Measurements from ENCODE around the gene TSHR. TPM values are rescaled to one million over a fixed set of nuclear protein-coding genes. Genes with fewer than 3 reads are reported as not detected.

TSHR gene
- total and polyA plus RNA-seq, 3 experiments from 2014 or later = not detected

- Histone ChIP-seq H3K27me3 (ENCODE audit: insufficient read depth, low read length, poor library complexity, severe bottlenecking) (no peaks in the 10 kb centered on the region), H3K9me3 (ENCODE audit: low read length) (no peaks in the 10 kb centered on the region), H3K27ac (ENCODE audit: low read depth, low read length) (no peak overlapping the region), H3K4me1 (ENCODE audit: insufficient read depth, low read length) (no peaks in the 10 kb centered on the region), H3K4me3 (ENCODE audit: low read length) (no peak overlapping the region), H3K36me3 (ENCODE audit: insufficient read depth, low read length) (no peaks in the 10 kb centered on the region)
- Mint-ChIP-seq H3K36me3 (peaks cover 0 to 2% (median 0%) of the 10 kb centered on the region in 3 donors), H3K4me3 (no peak overlapping the region), H3K27ac (no peak overlapping the region), H3K9me3 (peaks cover 6 to 24% (median 13%) of the 10 kb centered on the region in 5 donors), H3K27me3 (peaks cover 2 to 21% of the 10 kb centered on the region in 2 donors), H3K4me1 (no peaks in the 10 kb centered on the region)
- ChIA-PET POLR2A (no interaction called here), CTCF (no interaction called here)
- DNase-seq = no peak
These were observed 100.5 kb downstream of the TSHR start for GRCh38 chr14:81055971-81056370.

DNA sequence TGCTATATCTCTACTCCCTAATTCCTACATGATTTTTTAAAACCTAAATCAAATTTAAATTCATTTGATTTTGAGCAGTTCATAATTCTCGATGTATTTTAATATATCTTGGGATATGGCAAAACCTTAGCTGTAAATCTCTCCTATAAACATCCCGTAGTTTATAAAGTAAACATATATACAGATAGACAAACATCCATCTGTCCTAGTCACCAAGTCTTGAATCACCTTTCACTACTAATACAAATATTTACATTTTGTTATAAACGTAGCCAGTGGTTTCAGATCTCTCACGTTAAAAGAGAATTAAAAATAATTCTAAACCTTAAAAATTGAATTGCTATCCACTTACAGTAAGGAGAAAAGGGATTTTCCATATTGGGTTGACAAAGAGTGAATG lies 107.0 kb downstream of the TSHR start:
- H3K27me3 ChIP-seq (ENCODE audit: insufficient read depth, low read length, poor library complexity, severe bottlenecking) = no peaks in the 10 kb centered on the region
- no peaks in the 10 kb centered on the region for H3K9me3 ChIP-seq (ENCODE audit: low read length)
- H3K36me3 ChIP-seq (ENCODE audit: insufficient read depth, low read length) = no peaks in the 10 kb centered on the region
- ChIA-PET POLR2A (no interaction called here), CTCF (no interaction called here)
- H3K4me1 Mint-ChIP-seq = no peaks in the 10 kb centered on the region
- no peaks in the 10 kb centered on the region for H3K36me3 Mint-ChIP-seq
- no peak overlapping the region for H3K27ac ChIP-seq (ENCODE audit: low read depth, low read length)
- no peaks in the 10 kb centered on the region for H3K4me1 ChIP-seq (ENCODE audit: insufficient read depth, low read length)
- peaks cover 0 to 2% (median 0%) of the 10 kb centered on the region in 5 donors for H3K9me3 Mint-ChIP-seq
- no peak for DNase-seq
- no peak overlapping the region for H3K27ac Mint-ChIP-seq
- no peak overlapping the region for H3K4me3 ChIP-seq (ENCODE audit: low read length)
- H3K4me3 Mint-ChIP-seq = no peak overlapping the region
- H3K27me3 Mint-ChIP-seq = peaks cover 0 to 16% of the 10 kb centered on the region in 2 donors

DNA sequence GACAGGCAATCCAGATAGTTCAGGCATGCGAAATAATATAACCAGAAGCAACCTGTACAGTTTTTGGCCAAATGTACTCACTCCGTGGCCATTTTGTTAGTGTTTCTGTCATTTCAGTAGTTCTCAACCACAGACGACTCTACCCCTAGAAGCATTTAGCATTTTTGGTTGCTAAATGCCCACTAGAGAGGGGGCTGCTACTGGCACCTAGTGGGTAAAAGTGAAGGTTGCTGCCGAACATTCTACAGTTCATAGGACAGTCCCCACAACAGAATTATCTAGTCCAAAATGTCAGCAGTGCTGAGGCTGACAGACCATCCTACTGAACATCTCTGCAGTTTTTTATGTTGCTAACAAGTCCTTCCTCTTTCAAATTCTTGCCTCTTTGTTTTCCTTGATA lies 107.4 kb downstream of the TSHR start:
- H3K27me3 ChIP-seq (ENCODE audit: insufficient read depth, low read length, poor library complexity, severe bottlenecking) = no peaks in the 10 kb centered on the region
- no peak overlapping the region for H3K4me3 ChIP-seq (ENCODE audit: low read length)
- no peaks in the 10 kb centered on the region for H3K36me3 ChIP-seq (ENCODE audit: insufficient read depth, low read length)
- no peaks in the 10 kb centered on the region for H3K4me1 ChIP-seq (ENCODE audit: insufficient read depth, low read length)
- no peak for DNase-seq
- Mint-ChIP-seq H3K4me3 (no peak overlapping the region), H3K9me3 (peaks cover 0 to 1% (median 0%) of the 10 kb centered on the region in 5 donors), H3K27me3 (peaks cover 0 to 15% of the 10 kb centered on the region in 2 donors), H3K27ac (no peak overlapping the region), H3K36me3 (no peaks in the 10 kb centered on the region), H3K4me1 (no peaks in the 10 kb centered on the region)
- no peak overlapping the region for H3K27ac ChIP-seq (ENCODE audit: low read depth, low read length)
- ChIA-PET CTCF (interaction anchor here (1.1 kb wide), 1 partner anchor 66 kb away, joined by 3 read pairs; no protein-coding TSS in a partner anchor), POLR2A (no interaction called here)
- H3K9me3 ChIP-seq (ENCODE audit: low read length) = no peaks in the 10 kb centered on the region

DNA sequence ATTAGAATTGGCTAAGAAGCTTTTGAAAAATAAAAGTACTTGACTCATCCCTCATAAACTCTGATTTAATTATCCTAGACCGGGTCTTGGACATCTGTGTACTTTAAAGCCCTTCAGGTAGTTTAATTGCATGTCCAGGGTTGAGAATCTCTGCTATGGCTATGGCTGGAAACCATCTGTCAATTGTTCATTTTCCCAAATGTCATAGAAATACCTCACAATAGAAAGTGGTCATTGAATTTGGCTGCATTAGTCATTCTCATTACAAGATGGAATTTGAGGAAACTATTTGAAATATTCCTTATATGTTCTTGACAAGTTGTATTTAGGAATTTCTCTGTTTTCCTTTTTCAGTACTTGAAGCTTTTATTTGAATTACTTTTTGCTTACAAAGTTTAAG lies 111.3 kb downstream of the TSHR start:
- H3K36me3 ChIP-seq (ENCODE audit: insufficient read depth, low read length) = no peaks in the 10 kb centered on the region
- Mint-ChIP-seq H3K36me3 (peaks cover 0 to 7% (median 1%) of the 10 kb centered on the region in 3 donors), H3K4me3 (no peak overlapping the region), H3K9me3 (peaks cover 9 to 13% (median 11%) of the 10 kb centered on the region in 5 donors), H3K4me1 (no peaks in the 10 kb centered on the region), H3K27me3 (no peaks in the 10 kb centered on the region), H3K27ac (no peak overlapping the region)
- ChIA-PET CTCF (no interaction called here), POLR2A (no interaction called here)
- no peak for DNase-seq
- H3K4me1 ChIP-seq (ENCODE audit: insufficient read depth, low read length) = no peaks in the 10 kb centered on the region
- no peaks in the 10 kb centered on the region for H3K27me3 ChIP-seq (ENCODE audit: insufficient read depth, low read length, poor library complexity, severe bottlenecking)
- no peaks in the 10 kb centered on the region for H3K9me3 ChIP-seq (ENCODE audit: low read length)
- H3K4me3 ChIP-seq (ENCODE audit: low read length) = no peak overlapping the region
- H3K27ac ChIP-seq (ENCODE audit: low read depth, low read length) = no peak overlapping the region

DNA sequence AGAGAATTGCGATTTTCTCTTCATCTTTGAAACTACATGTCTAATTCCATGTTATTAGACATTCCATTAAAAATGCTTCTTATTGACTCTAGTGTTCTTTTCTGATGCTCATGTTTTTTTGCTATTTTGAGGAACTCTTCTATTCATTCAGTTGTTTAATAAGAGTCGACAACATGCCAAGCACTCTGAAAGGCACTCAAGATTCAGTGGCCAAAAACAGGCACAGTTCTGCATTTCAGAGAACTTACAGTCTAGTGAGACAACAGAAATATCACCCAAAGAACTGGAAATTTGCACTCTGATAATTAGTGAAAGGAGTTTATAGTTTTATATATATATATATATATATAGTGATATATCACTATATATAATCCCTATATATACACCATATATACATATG lies 111.7 kb downstream of the TSHR start:
- Histone ChIP-seq H3K27me3 (ENCODE audit: insufficient read depth, low read length, poor library complexity, severe bottlenecking) (no peaks in the 10 kb centered on the region), H3K4me1 (ENCODE audit: insufficient read depth, low read length) (no peaks in the 10 kb centered on the region), H3K9me3 (ENCODE audit: low read length) (no peaks in the 10 kb centered on the region), H3K27ac (ENCODE audit: low read depth, low read length) (no peak overlapping the region), H3K36me3 (ENCODE audit: insufficient read depth, low read length) (no peaks in the 10 kb centered on the region), H3K4me3 (ENCODE audit: low read length) (no peak overlapping the region)
- H3K27ac Mint-ChIP-seq = no peak overlapping the region
- ChIA-PET POLR2A (no interaction called here), CTCF (no interaction called here)
- DNase-seq = no peak
- H3K36me3 Mint-ChIP-seq = peaks cover 0 to 7% (median 1%) of the 10 kb centered on the region in 3 donors
- no peaks in the 10 kb centered on the region for H3K4me1 Mint-ChIP-seq
- H3K27me3 Mint-ChIP-seq = no peaks in the 10 kb centered on the region
- no peak overlapping the region for H3K4me3 Mint-ChIP-seq
- H3K9me3 Mint-ChIP-seq = peaks cover 9 to 13% (median 11%) of the 10 kb centered on the region in 5 donors

- ChIA-PET POLR2A (no interaction called here), CTCF (no interaction called here)
- Mint-ChIP-seq H3K27ac (no peak overlapping the region), H3K4me1 (no peaks in the 10 kb centered on the region), H3K36me3 (peaks cover 0 to 7% (median 1%) of the 10 kb centered on the region in 3 donors), H3K27me3 (no peaks in the 10 kb centered on the region), H3K4me3 (no peak overlapping the region), H3K9me3 (peaks cover 9 to 13% (median 11%) of the 10 kb centered on the region in 5 donors)
- Histone ChIP-seq H3K4me1 (ENCODE audit: insufficient read depth, low read length) (no peaks in the 10 kb centered on the region), H3K27me3 (ENCODE audit: insufficient read depth, low read length, poor library complexity, severe bottlenecking) (no peaks in the 10 kb centered on the region), H3K36me3 (ENCODE audit: insufficient read depth, low read length) (no peaks in the 10 kb centered on the region), H3K27ac (ENCODE audit: low read depth, low read length) (no peak overlapping the region), H3K9me3 (ENCODE audit: low read length) (no peaks in the 10 kb centered on the region), H3K4me3 (ENCODE audit: low read length) (no peak overlapping the region)
- DNase-seq = no peak
These were observed 112.9 kb downstream of the TSHR start for GRCh38 chr14:81068176-81068782.

- H3K4me3 ChIP-seq (ENCODE audit: low read length) = no peak overlapping the region
- ChIA-PET CTCF (interaction anchor here (1.3 kb wide), 1 partner anchor 9 kb away, joined by 3 read pairs; no protein-coding TSS in a partner anchor), POLR2A (no interaction called here)
- H3K27ac Mint-ChIP-seq = no peak overlapping the region
- H3K4me1 Mint-ChIP-seq = no peaks in the 10 kb centered on the region
- no peak overlapping the region for H3K27ac ChIP-seq (ENCODE audit: low read depth, low read length)
- no peaks in the 10 kb centered on the region for H3K4me1 ChIP-seq (ENCODE audit: insufficient read depth, low read length)
- no peaks in the 10 kb centered on the region for H3K36me3 ChIP-seq (ENCODE audit: insufficient read depth, low read length)
- H3K9me3 Mint-ChIP-seq = peaks cover 9 to 13% (median 11%) of the 10 kb centered on the region in 5 donors
- no peaks in the 10 kb centered on the region for H3K9me3 ChIP-seq (ENCODE audit: low read length)
- H3K27me3 ChIP-seq (ENCODE audit: insufficient read depth, low read length, poor library complexity, severe bottlenecking) = no peaks in the 10 kb centered on the region
- DNase-seq = no peak
- H3K4me3 Mint-ChIP-seq = no peak overlapping the region
- peaks cover 0 to 7% (median 1%) of the 10 kb centered on the region in 3 donors for H3K36me3 Mint-ChIP-seq
- H3K27me3 Mint-ChIP-seq = no peaks in the 10 kb centered on the region
These were observed 115.1 kb downstream of the TSHR start for GRCh38 chr14:81070511-81070910.

DNA sequence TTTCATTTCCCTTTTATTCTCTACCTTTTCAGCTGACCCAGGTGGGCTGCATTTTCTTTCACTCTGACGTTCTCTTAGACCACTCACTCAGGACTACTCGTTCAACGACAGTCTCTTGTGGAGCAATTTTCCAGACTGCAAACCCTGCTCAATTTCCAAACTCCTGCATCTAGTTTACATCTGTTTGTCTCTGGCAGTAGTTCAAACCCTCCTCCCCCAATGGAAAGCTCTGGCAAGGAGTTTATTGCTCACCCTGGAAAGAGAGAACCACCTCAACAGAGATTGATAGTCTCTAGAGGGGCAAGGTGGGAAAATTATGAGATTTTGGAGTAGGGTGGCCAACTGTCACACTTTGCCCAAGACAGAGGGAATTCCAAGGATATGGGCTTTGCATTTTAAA lies 130.2 kb downstream of the TSHR start:
- no peaks in the 10 kb centered on the region for H3K27me3 Mint-ChIP-seq
- no peaks in the 10 kb centered on the region for H3K9me3 Mint-ChIP-seq
- H3K36me3 ChIP-seq (ENCODE audit: insufficient read depth, low read length) = no peaks in the 10 kb centered on the region
- H3K4me3 ChIP-seq (ENCODE audit: low read length) = no peak overlapping the region
- DNase-seq = no peak
- no peak overlapping the region for H3K27ac Mint-ChIP-seq
- H3K9me3 ChIP-seq (ENCODE audit: low read length) = no peaks in the 10 kb centered on the region
- no peaks in the 10 kb centered on the region for H3K4me1 ChIP-seq (ENCODE audit: insufficient read depth, low read length)
- H3K4me3 Mint-ChIP-seq = no peak overlapping the region
- H3K27ac ChIP-seq (ENCODE audit: low read depth, low read length) = no peak overlapping the region
- H3K36me3 Mint-ChIP-seq = peaks cover 0 to 3% (median 0%) of the 10 kb centered on the region in 3 donors
- CTCF ChIA-PET = no interaction called here
- POLR2A ChIA-PET = no interaction called here
- H3K4me1 Mint-ChIP-seq = no peaks in the 10 kb centered on the region
- no peaks in the 10 kb centered on the region for H3K27me3 ChIP-seq (ENCODE audit: insufficient read depth, low read length, poor library complexity, severe bottlenecking)

Data from CD8-positive, alpha-beta memory T cell (primary cell).